Neural cell (in vitro differentiated cells): ENCODE data around the gene RAD51B. TPM values are rescaled to one million over a fixed set of nuclear protein-coding genes. Genes with fewer than 3 reads are reported as not detected.

Experiments used
- H2AFZ ChIP-seq: fragments of 200-600, 300-800 bp; sonication (generic), shearing (Covaris generic); 2 replicates; pipeline ENCODE4 v1.6.0; 2014; ENCODE audit warnings: low read depth, mild to moderate bottlenecking, antibody characterized with exemption, low read length, moderate library complexity
- H3F3A ChIP-seq: fragments of 200-600 bp; shearing (Covaris generic); 2 replicates; pipeline ENCODE4 v1.6.1; 2016; ENCODE audit warnings: mild to moderate bottlenecking, moderate library complexity, mixed read lengths, antibody characterized with exemption, low read length; ENCODE audit not compliant: insufficient read depth, poor library complexity, severe bottlenecking
- H3K27ac ChIP-seq: fragments of 200-600, 300-800 bp; sonication (generic), shearing (Covaris generic); 2 replicates; pipeline ENCODE4 v1.5.1; 2014; ENCODE audit warnings: mild to moderate bottlenecking, low read length, moderate library complexity
- H3K27me3 ChIP-seq: fragments of 300-800, 200-600 bp; sonication (generic), shearing (Covaris generic); 2 replicates; pipeline ENCODE4 v1.6.0; 2014; ENCODE audit warnings: mild to moderate bottlenecking, low read depth, low read length, moderate library complexity; ENCODE audit not compliant: insufficient read depth
- H3K36me3 ChIP-seq: fragments of 300-800, 200-600 bp; sonication (generic), shearing (Covaris generic); 2 replicates; pipeline ENCODE4 v1.5.1; 2014; ENCODE audit warnings: mild to moderate bottlenecking, antibody characterized with exemption, low read length, moderate library complexity; ENCODE audit not compliant: insufficient read depth
- H3K4me2 ChIP-seq: fragments of 300-800, 200-600 bp; sonication (generic), shearing (Covaris generic); 2 replicates; pipeline ENCODE4 v1.6.0; 2014; ENCODE audit warnings: mild to moderate bottlenecking, low read length
- H3K4me3 ChIP-seq: fragments of 300-800, 200-600 bp; sonication (generic), shearing (Covaris generic); 2 replicates; pipeline ENCODE4 v1.5.1; 2014; ENCODE audit warnings: mild to moderate bottlenecking, low read length, moderate library complexity
- H3K79me2 ChIP-seq: fragments of 200-600 bp; shearing (Covaris generic); replicated peaks from 2 replicates; pipeline ENCODE4 v1.6.0; 2014; ENCODE audit warnings: mild to moderate bottlenecking, low read length, moderate library complexity; ENCODE audit not compliant: insufficient read depth
- H3K9ac ChIP-seq: fragments of 300-800, 200-600 bp; sonication (generic), shearing (Covaris generic); 2 replicates; pipeline ENCODE4 v1.6.1; 2016; ENCODE audit warnings: mild to moderate bottlenecking, low read length, mixed read lengths
- H3K9me2 ChIP-seq: fragments of 200-600 bp; shearing (Covaris generic); 2 replicates; pipeline ENCODE4 v1.6.1; 2016; ENCODE audit warnings: mild to moderate bottlenecking, low read length, mixed read lengths; ENCODE audit not compliant: insufficient read depth
- H3K9me3 ChIP-seq: fragments of 200-600, 300-800 bp; sonication (generic), shearing (Covaris generic); 2 replicates; pipeline ENCODE4 v1.6.1; 2016; ENCODE audit warnings: mild to moderate bottlenecking, mixed run types, low read length, moderate library complexity, mixed read lengths
- H4K20me1 ChIP-seq: fragments of 200-600 bp; shearing (Covaris generic); 2 replicates; pipeline ENCODE4 v1.6.1; 2016; ENCODE audit warnings: mild to moderate bottlenecking, mixed run types; ENCODE audit not compliant: insufficient read depth
- CTCF ChIP-seq: fragments of 450-650 bp; IDR thresholded peaks from 2 replicates; pipeline ENCODE4 v1.5.1; 2014; ENCODE audit warnings: antibody characterized with exemption, mild to moderate bottlenecking, moderate library complexity; ENCODE audit not compliant: poor library complexity, severe bottlenecking
- EP300 ChIP-seq: fragments of 450-650 bp; conservative IDR thresholded peaks from 2 replicates; pipeline ENCODE4 v1.6.1; 2014; ENCODE audit warnings: antibody characterized with exemption, mild to moderate bottlenecking, moderate library complexity; ENCODE audit not compliant: poor library complexity, severe bottlenecking
- EZH2 ChIP-seq: fragments of 200-600, 300-800 bp; shearing (Covaris generic), sonication (generic); IDR thresholded peaks from 2 replicates; pipeline ENCODE4 v1.6.1; 2014; ENCODE audit warnings: antibody characterized with exemption, low read length, borderline replicate concordance, mild to moderate bottlenecking; ENCODE audit not compliant: insufficient read depth, poor library complexity, severe bottlenecking
- MXI1 ChIP-seq: fragments of 450-650 bp; conservative IDR thresholded peaks from 2 replicates; pipeline ENCODE4 v1.6.1; 2014; ENCODE audit warnings: antibody characterized with exemption, mild to moderate bottlenecking; ENCODE audit not compliant: poor library complexity, severe bottlenecking
- POLR2AphosphoS5 ChIP-seq: IDR thresholded peaks from 2 replicates; pipeline ENCODE4 v1.6.1; 2012
- RAD21 ChIP-seq: fragments of 450-650 bp; conservative IDR thresholded peaks from 2 replicates; pipeline ENCODE4 v1.6.1; 2014; ENCODE audit warnings: antibody characterized with exemption, mild to moderate bottlenecking, moderate library complexity
- SMC3 ChIP-seq: fragments of 450-650 bp; conservative IDR thresholded peaks from 2 replicates; pipeline ENCODE4 v1.6.1; 2014; ENCODE audit warnings: antibody characterized with exemption, mild to moderate bottlenecking, moderate library complexity; ENCODE audit not compliant: poor library complexity
- TAF1 ChIP-seq: IDR thresholded peaks from 2 replicates; pipeline ENCODE4 v1.6.1; 2012; ENCODE audit warnings: low read depth
- polyA plus RNA-seq: library from polyadenylated mRNA; depleted of rRNA; stranded (reverse); fragments of >200 nt; gene quantifications from 2 replicates; pipeline ENCODE4 v1.2.3, GENCODE V29; 2014

Gene RAD51B
- polyA plus RNA-seq, 1 donor from 2014 or later, result 3.1 TPM

GRCh38 chr14:68623826-68624225 lies 804.2 kb downstream of the RAD51B start:
- Histone ChIP-seq H3K36me3 (no peaks in the 10 kb centered on the region), H4K20me1 (no peaks in the 10 kb centered on the region), H3K4me2 (no peak overlapping the region), H3K9me2 (no peaks in the 10 kb centered on the region), H2AFZ (no peak overlapping the region), H3K79me2 (no peaks in the 10 kb centered on the region), H3K27ac (no peak overlapping the region), H3K9ac (no peak overlapping the region), H3K4me3 (no peak overlapping the region), H3K9me3 (no peaks in the 10 kb centered on the region), H3K27me3 (no peaks in the 10 kb centered on the region), H3F3A (no peaks in the 10 kb centered on the region)
- TF ChIP-seq TAF1 (no peak), EZH2 (no peak), EP300 (no peak), MXI1 (no peak), CTCF (no peak)

- no peak overlapping the region for H3K27ac ChIP-seq
- no peaks in the 10 kb centered on the region for H4K20me1 ChIP-seq
- H3F3A ChIP-seq, result no peaks in the 10 kb centered on the region
- no peak overlapping the region for H3K4me2 ChIP-seq
- no peaks in the 10 kb centered on the region for H3K79me2 ChIP-seq
- no peak overlapping the region for H3K9ac ChIP-seq
- H2AFZ ChIP-seq, result no peak overlapping the region
- no peaks in the 10 kb centered on the region for H3K36me3 ChIP-seq
- no peaks in the 10 kb centered on the region for H3K9me2 ChIP-seq
- TF ChIP-seq POLR2AphosphoS5 (no peak), TAF1 (no peak), EZH2 (no peak)
- H3K4me3 ChIP-seq, result no peak overlapping the region
- H3K27me3 ChIP-seq, result no peaks in the 10 kb centered on the region
- H3K9me3 ChIP-seq, result no peaks in the 10 kb centered on the region
Observed at GRCh38 chr14:68624541-68625220, 805.1 kb downstream of the RAD51B start.

GRCh38 chr14:68625366-68626090 lies 805.9 kb downstream of the RAD51B start:
- Histone ChIP-seq H3K4me2 (no peak overlapping the region), H3F3A (no peaks in the 10 kb centered on the region), H2AFZ (no peak overlapping the region), H3K27me3 (no peaks in the 10 kb centered on the region), H3K36me3 (no peaks in the 10 kb centered on the region), H4K20me1 (no peaks in the 10 kb centered on the region), H3K27ac (no peak overlapping the region), H3K9me3 (no peaks in the 10 kb centered on the region), H3K9ac (no peak overlapping the region), H3K4me3 (no peak overlapping the region), H3K9me2 (no peaks in the 10 kb centered on the region), H3K79me2 (no peaks in the 10 kb centered on the region)
- TF ChIP-seq SMC3 (no peak), CTCF (no peak), RAD21 (no peak), EZH2 (no peak), TAF1 (no peak)
